Thymus (tissue), 11 donors: ENCODE data around the gene TRAP1. TPM values are rescaled to one million over a fixed set of nuclear protein-coding genes. Genes with fewer than 3 reads are reported as not detected.
"Not testable (repeated sequence)": the region's sequence is repeated elsewhere in the genome, so short reads cannot be mapped to it uniquely, and the experiment has no call there.

ENCODE experiments used
- DNase-seq, 9 donors: peaks; one replicate each; pipeline ENCODE4 v3.0.0-alpha.2; 2013; ENCODE audit warnings: low spot score in 9 of 9, low read depth in 6 of 9, missing footprints in 1 of 9
- H3K27ac ChIP-seq, 2 donors: one replicate each; pipeline ENCODE4 v1.5.1; 2013; ENCODE audit warnings: control low read depth in 1 of 2, low read depth in 1 of 2, low read length in 1 of 2, mild to moderate bottlenecking in 1 of 2, moderate library complexity in 1 of 2
- H3K27me3 ChIP-seq, 2 donors: one replicate each; pipeline ENCODE4 v1.5.1; 2013; ENCODE audit warnings: low read length in 1 of 2; ENCODE audit not compliant: control insufficient read depth in 2 of 2, insufficient read depth in 1 of 2
- H3K36me3 ChIP-seq, 2 donors: one replicate each; pipeline ENCODE4 v1.5.1; 2013; ENCODE audit warnings: low read length in 1 of 2, mild to moderate bottlenecking in 1 of 2, moderate library complexity in 1 of 2; ENCODE audit not compliant: control insufficient read depth in 2 of 2, insufficient read depth in 2 of 2
- H3K4me1 ChIP-seq, 2 donors: one replicate each; pipeline ENCODE4 v1.5.1; 2013; ENCODE audit warnings: low read length in 2 of 2; ENCODE audit not compliant: control insufficient read depth in 2 of 2, insufficient read depth in 2 of 2
- H3K4me3 ChIP-seq, 2 donors: one replicate each; pipeline ENCODE4 v1.5.1; 2013; ENCODE audit warnings: low read length in 2 of 2, control low read depth in 1 of 2, mild to moderate bottlenecking in 1 of 2
- H3K9me3 ChIP-seq, 2 donors: one replicate each; pipeline ENCODE4 v1.5.1; 2013; ENCODE audit warnings: low read length in 1 of 2, mild to moderate bottlenecking in 1 of 2; ENCODE audit not compliant: control insufficient read depth in 2 of 2, insufficient read depth in 1 of 2
- WGBS: extraction: QIAGEN DNeasy Blood & Tissue Kit; methylation state at CpG from one replicate; pipeline ENCODE4 v1.1.7; 2013; 5-methylcytosine and 5-hydroxymethylcytosine counted together
- polyA plus RNA-seq: library from polyadenylated mRNA; stranded (reverse); fragments of 200-250 nt; gene quantifications from one replicate; pipeline ENCODE4 v1.2.3, GENCODE V29; 2013
- total RNA-seq: library from RNA; stranded (reverse); fragments of 120-200 nt; gene quantifications from one replicate; pipeline ENCODE4 v1.2.4, GENCODE V29; 2013
- donor health status: healthy.

TRAP1 gene
- total and polyA plus RNA-seq, 2 donors: 46.5 to 48.4 TPM

GRCh38 chr16:3665508-3665907 lies 51.8 kb downstream of the TRAP1 start:
- WGBS: 55% methylated on average over 6 of the region's 6 CpGs

GRCh38 chr16:3664187-3664896 lies 53.0 kb downstream of the TRAP1 start:
- Histone ChIP-seq H3K4me3 (no peak overlapping the region), H3K36me3 (peaks cover 43 to 72% of the 10 kb centered on the region in 2 donors), H3K4me1 (peaks cover 0 to 10% of the 10 kb centered on the region in 2 donors), H3K27ac (no peak overlapping the region), H3K27me3 (no peaks in the 10 kb centered on the region), H3K9me3 (peaks cover 0 to 4% of the 10 kb centered on the region in 2 donors)
- 98% methylated on average over 31 of the region's 31 CpGs for WGBS
- DNase-seq: no peak

More at GRCh38 chr16:3665508-3665907, 51.8 kb downstream of the TRAP1 start:
- peak in 5 of 9 donors; percentile 41 to 74 (median 55) for DNase-seq
- H3K9me3 ChIP-seq: peaks cover 0 to 4% of the 10 kb centered on the region in 2 donors
- peaks cover 0 to 10% of the 10 kb centered on the region in 2 donors for H3K4me1 ChIP-seq
- H3K27me3 ChIP-seq: no peaks in the 10 kb centered on the region
- no peak overlapping the region for H3K27ac ChIP-seq
- H3K4me3 ChIP-seq: no peak overlapping the region
- H3K36me3 ChIP-seq: peaks cover 45 to 60% of the 10 kb centered on the region in 2 donors

- Histone ChIP-seq H3K4me1 (peaks cover 0 to 10% of the 10 kb centered on the region in 2 donors), H3K27me3 (no peaks in the 10 kb centered on the region), H3K9me3 (peaks cover 0 to 4% of the 10 kb centered on the region in 2 donors), H3K4me3 (no peak overlapping the region), H3K27ac (no peak overlapping the region), H3K36me3 (peaks cover 49 to 79% of the 10 kb centered on the region in 2 donors)
- 99% methylated on average over 17 of the region's 17 CpGs for WGBS
- no peak for DNase-seq
These were observed 54.7 kb downstream of the TRAP1 start for GRCh38 chr16:3662601-3663000.

GRCh38 chr16:3661922-3662321 lies 55.4 kb downstream of the TRAP1 start:
- DNase-seq: no peak
- 96% methylated on average over 13 of the region's 13 CpGs for WGBS
- peaks cover 53 to 83% of the 10 kb centered on the region in 2 donors for H3K36me3 ChIP-seq
- H3K27ac ChIP-seq: no peak overlapping the region
- H3K9me3 ChIP-seq: peaks cover 0 to 4% of the 10 kb centered on the region in 2 donors
- no peaks in the 10 kb centered on the region for H3K27me3 ChIP-seq
- H3K4me1 ChIP-seq: peaks cover 0 to 10% of the 10 kb centered on the region in 2 donors
- no peak overlapping the region for H3K4me3 ChIP-seq

- no peak overlapping the region for H3K27ac ChIP-seq
- no peaks in the 10 kb centered on the region for H3K27me3 ChIP-seq
- no peak overlapping the region for H3K4me3 ChIP-seq
- 92% methylated on average over 12 of the region's 12 CpGs for WGBS
- H3K9me3 ChIP-seq: peaks cover 0 to 4% of the 10 kb centered on the region in 2 donors
- peaks cover 0 to 10% of the 10 kb centered on the region in 2 donors for H3K4me1 ChIP-seq
- H3K36me3 ChIP-seq: peaks cover 57 to 87% of the 10 kb centered on the region in 2 donors
- DNase-seq: no peak
These were observed 56.0 kb downstream of the TRAP1 start for GRCh38 chr16:3661311-3661710.

GRCh38 chr16:3659251-3659650 lies 58.1 kb downstream of the TRAP1 start:
- no peak overlapping the region for H3K4me3 ChIP-seq
- no peak overlapping the region for H3K27ac ChIP-seq
- no peaks in the 10 kb centered on the region for H3K27me3 ChIP-seq
- no peaks in the 10 kb centered on the region for H3K4me1 ChIP-seq
- H3K9me3 ChIP-seq: peaks cover 0 to 3% of the 10 kb centered on the region in 2 donors
- peaks cover 62 to 87% of the 10 kb centered on the region in 2 donors for H3K36me3 ChIP-seq
- no peak for DNase-seq
- 88% methylated on average over 3 of the region's 3 CpGs for WGBS

- peaks cover 21 to 23% of the 10 kb centered on the region in 2 donors for H3K4me1 ChIP-seq
- no peak overlapping the region for H3K4me3 ChIP-seq
- no peak overlapping the region for H3K27ac ChIP-seq
- WGBS: 96% methylated on average over 42 of the region's 42 CpGs
- H3K27me3 ChIP-seq: no peaks in the 10 kb centered on the region
- no peak for DNase-seq
- no peaks in the 10 kb centered on the region for H3K9me3 ChIP-seq
- H3K36me3 ChIP-seq: peaks cover 52 to 68% of the 10 kb centered on the region in 2 donors
These were observed 60.5 kb downstream of the TRAP1 start for GRCh38 chr16:3656491-3657468.

GRCh38 chr16:3656160-3656490 lies 61.2 kb downstream of the TRAP1 start:
- H3K27ac ChIP-seq, H3K27me3 ChIP-seq, H3K4me3 ChIP-seq, DNase-seq, H3K9me3 ChIP-seq: not testable (repeated sequence)
- Histone ChIP-seq H3K36me3 (peaks cover 48 to 67% of the 10 kb centered on the region in 2 donors), H3K4me1 (peaks cover 21 to 30% of the 10 kb centered on the region in 2 donors)
- 98% methylated on average over 7 of the region's 10 CpGs for WGBS
